CD14-positive monocyte (primary cell): ENCODE results near the gene REEP3. TPM values are rescaled to one million over a fixed set of nuclear protein-coding genes. Genes with fewer than 3 reads are reported as not detected.

Source experiments
- DNase-seq, 3 donors: peaks; one replicate each; pipeline ENCODE4 v3.0.0-alpha.2; 2011 to 2022
- H2AFZ ChIP-seq: 2 replicates; pipeline ENCODE4 v1.6.0; 2012; ENCODE audit warnings: mild to moderate bottlenecking, low read depth, low read length, inconsistent platforms; ENCODE audit not compliant: insufficient read depth, poor library complexity, severe bottlenecking
- H3K27ac ChIP-seq, 2 donors: 1 replicate in 1 of 2; 2 replicates in 1 of 2; pipeline ENCODE4 v1.5.1; 2012 to 2013; ENCODE audit warnings: low read length in 2 of 2, control low read depth in 1 of 2, inconsistent platforms in 1 of 2, low read depth in 1 of 2, mild to moderate bottlenecking in 1 of 2
- H3K27me3 ChIP-seq, 2 donors: one replicate each; pipeline versions ENCODE4 v1.6.0 to v1.6.1; 2011 to 2013; ENCODE audit warnings: low read length in 2 of 2; ENCODE audit not compliant: control insufficient read depth in 2 of 2, insufficient read depth in 2 of 2
- H3K36me3 ChIP-seq, 2 donors: replicated peaks in 1 of 2; 1 replicate in 1 of 2; 2 replicates in 1 of 2; pipeline versions ENCODE4 v1.5.1 to v1.6.1; 2012 to 2013; ENCODE audit warnings: low read length in 2 of 2, control low read depth in 1 of 2, inconsistent platforms in 1 of 2, mild to moderate bottlenecking in 1 of 2; ENCODE audit not compliant: insufficient read depth in 2 of 2, control insufficient read depth in 1 of 2
- H3K4me1 ChIP-seq, 2 donors: 1 replicate in 1 of 2; 2 replicates in 1 of 2; pipeline versions ENCODE4 v1.5.1 to v1.6.1; 2012 to 2013; ENCODE audit warnings: low read length in 2 of 2, control low read depth in 1 of 2, inconsistent platforms in 1 of 2, mild to moderate bottlenecking in 1 of 2, moderate library complexity in 1 of 2; ENCODE audit not compliant: insufficient read depth in 2 of 2, control insufficient read depth in 1 of 2
- H3K4me2 ChIP-seq: replicated peaks from 2 replicates; pipeline ENCODE3; 2012; ENCODE audit warnings: low read length, moderate library complexity, mild to moderate bottlenecking; ENCODE audit not compliant: poor library complexity, severe bottlenecking; ENCODE audit errors: extremely low read depth
- H3K4me3 ChIP-seq, 3 experiments: fragments of 200-600 bp in 1 of 3; sonication (generic) in 1 of 3; replicated peaks in 1 of 3; 1 replicate in 2 of 3; 2 replicates in 1 of 3; pipeline ENCODE4 v1.5.1; 2011 to 2013; ENCODE audit warnings: low read length in 3 of 3, mild to moderate bottlenecking in 3 of 3, control low read depth in 2 of 3, low read depth in 2 of 3, inconsistent platforms in 1 of 3, moderate library complexity in 1 of 3
- H3K79me2 ChIP-seq: 2 replicates; pipeline ENCODE4 v1.6.0; 2012; ENCODE audit warnings: mild to moderate bottlenecking, control low read depth, inconsistent platforms, low read length, moderate library complexity; ENCODE audit not compliant: insufficient read depth
- H3K9ac ChIP-seq: 2 replicates; pipeline ENCODE4 v1.6.0; 2017; ENCODE audit warnings: low read length, mild to moderate bottlenecking; ENCODE audit not compliant: insufficient read depth, poor library complexity, severe bottlenecking
- H3K9me3 ChIP-seq, 2 donors: replicated peaks in 1 of 2; 1 replicate in 1 of 2; 2 replicates in 1 of 2; pipeline versions ENCODE4 v1.5.1 to v1.6.1; 2012 to 2013; ENCODE audit warnings: low read length in 2 of 2, control low read depth in 1 of 2; ENCODE audit not compliant: control insufficient read depth in 1 of 2, insufficient read depth in 1 of 2
- H4K20me1 ChIP-seq: 2 replicates; pipeline ENCODE4 v1.6.0; 2012; ENCODE audit warnings: mild to moderate bottlenecking, low read length, control low read depth, moderate library complexity; ENCODE audit not compliant: insufficient read depth
- H3K27ac Mint-ChIP-seq, 7 donors: one replicate each; pipeline ENCODE4 v1.8.0; 2020; ENCODE audit warnings: mild to moderate bottlenecking in 7 of 7, mixed read lengths in 7 of 7, moderate library complexity in 6 of 7, inconsistent platforms in 2 of 7
- H3K27me3 Mint-ChIP-seq, 3 donors: one replicate each; pipeline ENCODE4 v1.8.0; 2021 to 2022; ENCODE audit warnings: low read depth in 3 of 3, mild to moderate bottlenecking in 3 of 3, mixed read lengths in 3 of 3, moderate library complexity in 3 of 3, inconsistent platforms in 1 of 3
- H3K36me3 Mint-ChIP-seq, 2 donors: one replicate each; pipeline ENCODE4 v1.8.0; 2020; ENCODE audit warnings: mixed read lengths in 2 of 2, inconsistent platforms in 1 of 2, mild to moderate bottlenecking in 1 of 2
- H3K4me1 Mint-ChIP-seq: one replicate; pipeline ENCODE4 v1.8.0; 2020; ENCODE audit warnings: mild to moderate bottlenecking, mixed read lengths
- H3K4me3 Mint-ChIP-seq, 2 donors: one replicate each; pipeline ENCODE4 v1.8.0; 2020; ENCODE audit warnings: mild to moderate bottlenecking in 2 of 2, mixed read lengths in 2 of 2, moderate library complexity in 1 of 2
- H3K9me3 Mint-ChIP-seq, 7 donors: one replicate each; pipeline ENCODE4 v1.8.0; 2020 to 2022; ENCODE audit warnings: mixed read lengths in 7 of 7, mild to moderate bottlenecking in 6 of 7, moderate library complexity in 6 of 7, inconsistent platforms in 2 of 7
- WGBS: methylation state at CpG from one replicate; pipeline ENCODE4 v1.1.5; 2013; ENCODE audit warnings: missing lambda C conversion rate; ENCODE audit not compliant: insufficient coverage; 5-methylcytosine and 5-hydroxymethylcytosine counted together
- intact Hi-C, 2 donors: fragments of 100-400 bp; cut with micrococcal nuclease; formaldehyde crosslinking; loops; one replicate each; pipeline versions ENCODE4 v1.15.0 to v1.15.1; 2023
- polyA plus RNA-seq, 3 donors: library from polyadenylated mRNA; depleted of rRNA in 1 of 3; unstranded in 2 of 3; stranded (reverse) in 1 of 3; fragments of 300-500 nt in 2 of 3; fragments of >200 nt in 1 of 3; fragmentation: Illumina TruSeq in 2 of 3; gene quantifications; 1 replicate in 2 of 3; 2 replicates in 1 of 3; pipeline ENCODE4 v1.2.3, GENCODE V29; 2012 to 2021
- TF ChIP-seq, protein P1 (sequence below): fragments of 200-600 bp; IDR thresholded peaks from one replicate; pipeline ENCODE4 v1.8.0; 2022; ENCODE audit warnings: antibody characterized with exemption, mild to moderate bottlenecking

The REEP3 gene
- polyA plus RNA-seq, 3 donors: 9.1 to 17.7 (median 17.7) TPM

DNA sequence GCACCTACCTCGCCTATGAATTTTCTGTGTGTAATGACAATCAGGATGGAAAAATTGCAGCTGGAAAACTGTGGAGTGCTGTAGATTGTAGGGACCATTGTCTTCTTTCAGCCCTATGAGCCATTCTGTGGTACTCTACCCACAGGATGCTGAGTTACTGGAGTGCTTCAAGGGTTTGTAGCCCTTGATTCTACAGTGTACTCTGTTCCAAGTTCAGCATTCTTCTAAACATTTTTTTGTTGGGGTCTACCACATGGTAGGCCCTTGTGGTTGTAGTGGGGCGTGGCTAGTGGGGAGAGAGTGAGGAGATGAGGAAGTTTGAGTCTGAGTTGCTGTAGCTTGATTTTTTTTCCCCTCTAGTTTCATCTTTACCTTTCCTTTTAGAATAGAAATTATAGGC, 33.5 kb downstream of the REEP3 start:
- Mint-ChIP-seq H3K4me1 (peaks cover 23% of the 10 kb centered on the region), H3K4me3 (no peak overlapping the region), H3K36me3 (peaks cover 0 to 2% of the 10 kb centered on the region in 2 donors), H3K9me3 (peaks cover 0 to 3% (median 0%) of the 10 kb centered on the region in 7 donors), H3K27ac (peak overlapping the region in 2 of 7 donors; percentile 2 to 18), H3K27me3 (no peaks in the 10 kb centered on the region)
- TF ChIP-seq, protein P1, sequence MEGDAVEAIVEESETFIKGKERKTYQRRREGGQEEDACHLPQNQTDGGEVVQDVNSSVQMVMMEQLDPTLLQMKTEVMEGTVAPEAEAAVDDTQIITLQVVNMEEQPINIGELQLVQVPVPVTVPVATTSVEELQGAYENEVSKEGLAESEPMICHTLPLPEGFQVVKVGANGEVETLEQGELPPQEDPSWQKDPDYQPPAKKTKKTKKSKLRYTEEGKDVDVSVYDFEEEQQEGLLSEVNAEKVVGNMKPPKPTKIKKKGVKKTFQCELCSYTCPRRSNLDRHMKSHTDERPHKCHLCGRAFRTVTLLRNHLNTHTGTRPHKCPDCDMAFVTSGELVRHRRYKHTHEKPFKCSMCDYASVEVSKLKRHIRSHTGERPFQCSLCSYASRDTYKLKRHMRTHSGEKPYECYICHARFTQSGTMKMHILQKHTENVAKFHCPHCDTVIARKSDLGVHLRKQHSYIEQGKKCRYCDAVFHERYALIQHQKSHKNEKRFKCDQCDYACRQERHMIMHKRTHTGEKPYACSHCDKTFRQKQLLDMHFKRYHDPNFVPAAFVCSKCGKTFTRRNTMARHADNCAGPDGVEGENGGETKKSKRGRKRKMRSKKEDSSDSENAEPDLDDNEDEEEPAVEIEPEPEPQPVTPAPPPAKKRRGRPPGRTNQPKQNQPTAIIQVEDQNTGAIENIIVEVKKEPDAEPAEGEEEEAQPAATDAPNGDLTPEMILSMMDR: no peak
- no peak overlapping the region for H3K9ac ChIP-seq
- no peaks in the 10 kb centered on the region for H3K9me3 ChIP-seq
- no peak overlapping the region for H3K4me2 ChIP-seq
- H4K20me1 ChIP-seq: peaks cover 27% of the 10 kb centered on the region
- H3K27me3 ChIP-seq: no peaks in the 10 kb centered on the region
- no peaks in the 10 kb centered on the region for H3K36me3 ChIP-seq
- H3K79me2 ChIP-seq: peaks cover 33% of the 10 kb centered on the region
- H2AFZ ChIP-seq: no peak overlapping the region
- no peak overlapping the region for H3K27ac ChIP-seq
- no peak overlapping the region for H3K4me3 ChIP-seq
- intact Hi-C loops: no loop called here
- H3K4me1 ChIP-seq: peaks cover 7 to 21% of the 10 kb centered on the region in 2 donors
- DNase-seq: peak; percentile 1 to 13 (median 5)
- no CpG with 5 or more reads among the region's 2 CpGs for WGBS

DNA sequence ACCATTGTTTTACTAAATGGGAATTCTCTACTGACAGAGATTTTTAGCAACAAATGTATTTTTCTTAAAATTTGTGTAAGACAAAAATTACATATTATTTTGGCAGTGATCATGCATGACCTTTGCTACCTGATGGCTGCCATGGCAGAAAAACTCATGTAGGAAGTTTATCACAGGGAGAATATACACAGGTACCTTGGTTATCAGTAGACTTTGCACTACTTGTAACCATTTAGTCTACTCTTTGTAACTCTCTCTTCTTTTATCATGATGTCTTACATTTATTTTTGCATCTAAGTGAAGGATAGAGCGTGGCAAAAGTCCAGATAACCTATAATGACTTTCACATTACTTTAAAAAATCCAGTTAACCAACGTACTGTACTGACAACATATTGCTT, 34.1 kb downstream of the REEP3 start:
- Histone ChIP-seq H3K79me2 (peaks cover 33% of the 10 kb centered on the region), H3K4me2 (no peak overlapping the region), H4K20me1 (peaks cover 22% of the 10 kb centered on the region), H3K9me3 (no peaks in the 10 kb centered on the region), H2AFZ (no peak overlapping the region), H3K4me1 (peaks cover 7 to 21% of the 10 kb centered on the region in 2 donors), H3K27ac (no peak overlapping the region), H3K4me3 (no peak overlapping the region), H3K27me3 (no peaks in the 10 kb centered on the region), H3K36me3 (no peaks in the 10 kb centered on the region), H3K9ac (no peak overlapping the region)
- Mint-ChIP-seq H3K4me3 (no peak overlapping the region), H3K27ac (no peak overlapping the region), H3K9me3 (peaks cover 0 to 3% (median 0%) of the 10 kb centered on the region in 7 donors), H3K36me3 (peaks cover 0 to 2% of the 10 kb centered on the region in 2 donors), H3K27me3 (no peaks in the 10 kb centered on the region), H3K4me1 (peaks cover 23% of the 10 kb centered on the region)
- no peak for DNase-seq
- TF ChIP-seq, protein P1: no peak
- no CpG with 5 or more reads among the region's 2 CpGs for WGBS
- intact Hi-C loops: no loop called here
